ENCODE results near the gene NAGLU. TPM values are rescaled to one million over a fixed set of nuclear protein-coding genes. Genes with fewer than 3 reads are reported as not detected.

Gene NAGLU
- total and polyA plus RNA-seq, 2 of the 13 experiments (the other 11 are each of a cell fraction or from before 2014, with no cell fraction given) = 28.2 to 40.1 TPM

DNA sequence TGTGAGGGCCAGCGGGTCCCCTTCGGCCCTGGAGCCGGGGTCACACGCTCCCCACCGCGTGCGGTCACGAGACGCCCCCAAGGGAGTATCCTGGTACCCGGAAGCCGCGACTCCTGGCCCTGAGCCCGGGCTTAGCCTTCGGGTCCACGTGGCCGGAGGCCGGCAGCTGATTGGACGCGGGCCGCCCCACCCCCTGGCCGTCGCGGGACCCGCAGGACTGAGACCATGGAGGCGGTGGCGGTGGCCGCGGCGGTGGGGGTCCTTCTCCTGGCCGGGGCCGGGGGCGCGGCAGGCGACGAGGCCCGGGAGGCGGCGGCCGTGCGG lies at the start of gene NAGLU (continued):
- 0 out of 2 replicates have a peak, but pooled peaks have one; percentile 46 for TF ChIP-seq ZNF337 (CRISPR knock-in tag; IDR thresholded peaks at IDR 0.05; ENCODE audit: borderline replicate concordance, low read depth)
- TF ChIP-seq ZNF326 (CRISPR knock-in tag; IDR thresholded peaks at IDR 0.05; ENCODE audit: borderline replicate concordance) = no peak
- no peak for TF ChIP-seq ZKSCAN8 (CRISPR knock-in tag; IDR thresholded peaks at IDR 0.05; ENCODE audit: borderline replicate concordance)
- TF ChIP-seq, protein P1, sequence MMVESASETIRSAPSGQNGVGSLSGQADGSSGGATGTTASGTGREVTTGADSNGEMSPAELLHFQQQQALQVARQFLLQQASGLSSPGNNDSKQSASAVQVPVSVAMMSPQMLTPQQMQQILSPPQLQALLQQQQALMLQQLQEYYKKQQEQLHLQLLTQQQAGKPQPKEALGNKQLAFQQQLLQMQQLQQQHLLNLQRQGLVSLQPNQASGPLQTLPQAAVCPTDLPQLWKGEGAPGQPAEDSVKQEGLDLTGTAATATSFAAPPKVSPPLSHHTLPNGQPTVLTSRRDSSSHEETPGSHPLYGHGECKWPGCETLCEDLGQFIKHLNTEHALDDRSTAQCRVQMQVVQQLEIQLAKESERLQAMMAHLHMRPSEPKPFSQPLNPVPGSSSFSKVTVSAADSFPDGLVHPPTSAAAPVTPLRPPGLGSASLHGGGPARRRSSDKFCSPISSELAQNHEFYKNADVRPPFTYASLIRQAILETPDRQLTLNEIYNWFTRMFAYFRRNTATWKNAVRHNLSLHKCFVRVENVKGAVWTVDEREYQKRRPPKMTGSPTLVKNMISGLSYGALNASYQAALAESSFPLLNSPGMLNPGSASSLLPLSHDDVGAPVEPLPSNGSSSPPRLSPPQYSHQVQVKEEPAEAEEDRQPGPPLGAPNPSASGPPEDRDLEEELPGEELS (CRISPR knock-in tag; IDR thresholded peaks at IDR 0.05) = peak; percentile 63; the same call in 1 of the 2 replicates
- peak; percentile 44; the same call in 1 of the 2 replicates for TF ChIP-seq KLF11 (CRISPR knock-in tag; IDR thresholded peaks at IDR 0.05)
- TF ChIP-seq, protein P2, sequence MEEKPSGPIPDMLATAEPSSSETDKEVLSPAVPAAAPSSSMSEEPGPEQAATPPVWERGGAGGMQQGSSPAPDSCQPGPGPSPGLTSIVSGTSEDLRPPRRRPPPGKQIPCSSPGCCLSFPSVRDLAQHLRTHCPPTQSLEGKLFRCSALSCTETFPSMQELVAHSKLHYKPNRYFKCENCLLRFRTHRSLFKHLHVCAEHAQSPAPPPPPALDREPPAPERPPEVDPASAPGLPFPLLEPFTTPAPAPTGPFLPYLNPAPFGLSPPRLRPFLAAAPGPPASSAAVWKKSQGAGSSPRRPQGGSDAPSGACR (CRISPR knock-in tag; IDR thresholded peaks at IDR 0.05) = peak; percentile 63; the same call in 1 of the 2 replicates
- no peak; the same call in 1 of the 2 replicates for TF ChIP-seq ZNF124 (CRISPR knock-in tag; IDR thresholded peaks at IDR 0.05)
- TF ChIP-seq MED13 (CRISPR knock-in tag; IDR thresholded peaks at IDR 0.05) = peak; percentile 82; the same call in 1 of the 2 replicates
- peak; percentile 80 for TF ChIP-seq RARA (CRISPR knock-in tag; IDR thresholded peaks at IDR 0.05)
- TF ChIP-seq ZNF746 (CRISPR knock-in tag; IDR thresholded peaks at IDR 0.05) = 0 out of 2 replicates have a peak, but pooled peaks have one; percentile 37
- 0 out of 2 replicates have a peak, but pooled peaks have one; percentile 46 for TF ChIP-seq SNAPC2 (CRISPR knock-in tag; IDR thresholded peaks at IDR 0.05)
- peak; percentile 80; the same call in 1 of the 2 replicates for TF ChIP-seq ZNF274 (CRISPR knock-in tag; IDR thresholded peaks at IDR 0.05)
- 0 out of 2 replicates have a peak, but pooled peaks have one; percentile 10 for TF ChIP-seq NRL (CRISPR knock-in tag; IDR thresholded peaks at IDR 0.05; ENCODE audit: borderline replicate concordance)
- TF ChIP-seq NFATC3 (CRISPR knock-in tag; IDR thresholded peaks at IDR 0.05) = peak; percentile 19; the same call in 1 of the 2 replicates
- TF ChIP-seq, protein P3, sequence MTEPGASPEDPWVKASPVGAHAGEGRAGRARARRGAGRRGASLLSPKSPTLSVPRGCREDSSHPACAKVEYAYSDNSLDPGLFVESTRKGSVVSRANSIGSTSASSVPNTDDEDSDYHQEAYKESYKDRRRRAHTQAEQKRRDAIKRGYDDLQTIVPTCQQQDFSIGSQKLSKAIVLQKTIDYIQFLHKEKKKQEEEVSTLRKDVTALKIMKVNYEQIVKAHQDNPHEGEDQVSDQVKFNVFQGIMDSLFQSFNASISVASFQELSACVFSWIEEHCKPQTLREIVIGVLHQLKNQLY (CRISPR knock-in tag; IDR thresholded peaks at IDR 0.05) = peak; percentile 84
- TF ChIP-seq ZFY (CRISPR knock-in tag; IDR thresholded peaks at IDR 0.05) = no peak
- TF ChIP-seq ZNF207 (IDR thresholded peaks at IDR 0.05; ENCODE audit: borderline replicate concordance) = no peak
- TF ChIP-seq ZNF569 (CRISPR knock-in tag; IDR thresholded peaks at IDR 0.05; ENCODE audit: borderline replicate concordance) = no peak
- no peak for TF ChIP-seq GATA4 (IDR thresholded peaks at IDR 0.05; ENCODE audit: borderline replicate concordance, low read depth)
- peak; percentile 94; the same call in 1 of the 2 replicates for TF ChIP-seq ZFP82 (CRISPR knock-in tag; IDR thresholded peaks at IDR 0.05; ENCODE audit: borderline replicate concordance)
- peak; percentile 37; the same call in 1 of the 2 replicates for TF ChIP-seq ONECUT2 (CRISPR knock-in tag; IDR thresholded peaks at IDR 0.05)
- TF ChIP-seq, protein P4, sequence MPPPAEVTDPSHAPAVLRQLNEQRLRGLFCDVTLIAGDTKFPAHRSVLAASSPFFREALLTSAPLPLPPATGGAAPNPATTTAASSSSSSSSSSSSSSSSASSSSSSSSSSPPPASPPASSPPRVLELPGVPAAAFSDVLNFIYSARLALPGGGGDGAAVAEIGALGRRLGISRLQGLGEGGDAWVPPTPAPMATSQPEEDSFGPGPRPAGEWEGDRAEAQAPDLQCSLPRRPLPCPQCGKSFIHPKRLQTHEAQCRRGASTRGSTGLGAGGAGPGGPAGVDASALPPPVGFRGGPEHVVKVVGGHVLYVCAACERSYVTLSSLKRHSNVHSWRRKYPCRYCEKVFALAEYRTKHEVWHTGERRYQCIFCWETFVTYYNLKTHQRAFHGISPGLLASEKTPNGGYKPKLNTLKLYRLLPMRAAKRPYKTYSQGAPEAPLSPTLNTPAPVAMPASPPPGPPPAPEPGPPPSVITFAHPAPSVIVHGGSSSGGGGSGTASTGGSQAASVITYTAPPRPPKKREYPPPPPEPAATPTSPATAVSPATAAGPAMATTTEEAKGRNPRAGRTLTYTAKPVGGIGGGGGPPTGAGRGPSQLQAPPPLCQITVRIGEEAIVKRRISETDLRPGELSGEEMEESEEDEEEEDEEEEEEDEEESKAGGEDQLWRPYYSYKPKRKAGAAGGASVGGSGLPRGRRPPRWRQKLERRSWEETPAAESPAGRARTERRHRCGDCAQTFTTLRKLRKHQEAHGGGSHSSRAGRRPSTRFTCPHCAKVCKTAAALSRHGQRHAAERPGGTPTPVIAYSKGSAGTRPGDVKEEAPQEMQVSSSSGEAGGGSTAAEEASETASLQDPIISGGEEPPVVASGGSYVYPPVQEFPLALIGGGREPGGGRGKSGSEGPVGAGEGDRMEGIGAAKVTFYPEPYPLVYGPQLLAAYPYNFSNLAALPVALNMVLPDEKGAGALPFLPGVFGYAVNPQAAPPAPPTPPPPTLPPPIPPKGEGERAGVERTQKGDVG (CRISPR knock-in tag; IDR thresholded peaks at IDR 0.05; ENCODE audit: borderline replicate concordance) = no peak
- TF ChIP-seq LCORL (IDR thresholded peaks at IDR 0.05) = no peak
- TF ChIP-seq LCORL (CRISPR knock-in tag; IDR thresholded peaks at IDR 0.05) = no peak
- TF ChIP-seq SP1 (IDR thresholded peaks at IDR 0.05) = no peak
- 0 out of 2 replicates have a peak, but pooled peaks have one; percentile 54 for TF ChIP-seq SP1 (CRISPR knock-in tag; IDR thresholded peaks at IDR 0.05)
- no peak for TF ChIP-seq SSRP1 (CRISPR knock-in tag; IDR thresholded peaks at IDR 0.05)
- 0 out of 2 replicates have a peak, but pooled peaks have one; percentile 36 for TF ChIP-seq ZNF629 (CRISPR knock-in tag; conservative IDR thresholded peaks at IDR 0.05)

Data from HepG2 (cell line).